H9 (cell line): ENCODE results near the gene SRC. TPM values are rescaled to one million over a fixed set of nuclear protein-coding genes. Genes with fewer than 3 reads are reported as not detected.
A peak's percentile ranks its signal among the peaks of the same experiment; 100 is the strongest.

Source experiments
- DNase-seq: peaks from one replicate; pipeline ENCODE4 v3.0.0-alpha.2; 2017
- H2AFZ ChIP-seq: one replicate; pipeline ENCODE4 v1.6.1; 2013; ENCODE audit warnings: mild to moderate bottlenecking, low read length, control low read depth, moderate library complexity
- H2AK5ac ChIP-seq: 2 replicates; pipeline ENCODE4 v1.6.1; 2013; ENCODE audit warnings: low read length, control low read depth, mixed read lengths; ENCODE audit not compliant: insufficient read length
- H2BK120ac ChIP-seq: one replicate; pipeline ENCODE4 v1.6.1; 2013; ENCODE audit warnings: low read depth, mild to moderate bottlenecking, low read length, control low read depth, inconsistent platforms; ENCODE audit not compliant: poor library complexity, severe bottlenecking
- H2BK12ac ChIP-seq: 2 replicates; pipeline ENCODE4 v1.6.1; 2013; ENCODE audit warnings: low read length, control low read depth, mixed read lengths, low read depth; ENCODE audit not compliant: insufficient read length
- H2BK15ac ChIP-seq: 2 replicates; pipeline ENCODE4 v1.6.1; 2013; ENCODE audit warnings: low read depth, low read length, control low read depth
- H2BK20ac ChIP-seq: one replicate; pipeline ENCODE4 v1.6.1; 2013; ENCODE audit warnings: low read depth, mild to moderate bottlenecking, low read length, control low read depth, inconsistent platforms; ENCODE audit not compliant: poor library complexity, severe bottlenecking
- H2BK5ac ChIP-seq: 2 replicates; pipeline ENCODE4 v1.6.1; 2013; ENCODE audit warnings: low read length, control low read depth, mixed read lengths; ENCODE audit not compliant: insufficient read length
- H3K14ac ChIP-seq: 2 replicates; pipeline ENCODE4 v1.6.1; 2013; ENCODE audit warnings: low read length, control low read depth; ENCODE audit not compliant: insufficient read depth
- H3K18ac ChIP-seq: 2 replicates; pipeline ENCODE4 v1.6.1; 2013; ENCODE audit warnings: low read depth, mild to moderate bottlenecking, mixed read lengths, low read length, control low read depth; ENCODE audit not compliant: insufficient read length
- H3K23ac ChIP-seq: 2 replicates; pipeline ENCODE4 v1.6.1; 2013; ENCODE audit warnings: low read length, control low read depth, mixed read lengths, low read depth; ENCODE audit not compliant: insufficient read length
- H3K23me2 ChIP-seq: 2 replicates; pipeline ENCODE4 v1.6.1; 2013; ENCODE audit warnings: low read depth, mild to moderate bottlenecking, mixed read lengths, low read length, control low read depth; ENCODE audit not compliant: insufficient read length, poor library complexity, severe bottlenecking
- H3K27ac ChIP-seq: 2 replicates; pipeline ENCODE4 v1.5.1; 2013; ENCODE audit warnings: low read length, control low read depth, mixed read lengths, low read depth; ENCODE audit not compliant: insufficient read length
- H3K27me3 ChIP-seq: 2 replicates; pipeline ENCODE4 v1.6.1; 2013; ENCODE audit warnings: low read length, control low read depth, inconsistent platforms; ENCODE audit not compliant: insufficient read depth
- H3K4ac ChIP-seq: 2 replicates; pipeline ENCODE4 v1.6.1; 2013; ENCODE audit warnings: low read depth, mild to moderate bottlenecking, control low read depth, inconsistent platforms, low read length, moderate library complexity
- H3K4me1 ChIP-seq: 2 replicates; pipeline ENCODE4 v1.6.1; 2013; ENCODE audit warnings: low read length, control low read depth, inconsistent platforms; ENCODE audit not compliant: insufficient read depth
- H3K4me2 ChIP-seq: 2 replicates; pipeline ENCODE4 v1.6.1; 2013; ENCODE audit warnings: low read length, control low read depth, mixed read lengths; ENCODE audit not compliant: insufficient read length, insufficient read depth
- H3K56ac ChIP-seq: 2 replicates; pipeline ENCODE4 v1.6.1; 2013; ENCODE audit warnings: low read depth, mild to moderate bottlenecking, mixed read lengths, low read length, control low read depth; ENCODE audit not compliant: insufficient read length
- H3K79me1 ChIP-seq: 2 replicates; pipeline ENCODE4 v1.6.1; 2013; ENCODE audit warnings: low read depth, mild to moderate bottlenecking, moderate library complexity, low read length, control low read depth, inconsistent platforms; ENCODE audit not compliant: insufficient read depth, poor library complexity, severe bottlenecking
- H3K79me2 ChIP-seq: 2 replicates; pipeline ENCODE4 v1.6.1; 2013; ENCODE audit warnings: low read length, control low read depth, inconsistent platforms; ENCODE audit not compliant: insufficient read depth
- H3K9ac ChIP-seq: 2 replicates; pipeline ENCODE4 v1.6.1; 2013; ENCODE audit warnings: low read length, control low read depth, mixed read lengths; ENCODE audit not compliant: insufficient read length; ENCODE audit errors: extremely low read depth
- H3K9me3 ChIP-seq: one replicate; pipeline ENCODE4 v1.6.1; 2013; ENCODE audit warnings: low read depth, low read length, inconsistent platforms; ENCODE audit not compliant: control insufficient read depth
- H3T11ph ChIP-seq: one replicate; pipeline ENCODE4 v1.6.1; 2013; ENCODE audit warnings: mild to moderate bottlenecking, low read length, control low read depth, inconsistent platforms
- H4K20me1 ChIP-seq: one replicate; pipeline ENCODE4 v1.6.1; 2013; ENCODE audit not compliant: control insufficient read depth, insufficient read length, insufficient read depth
- H4K5ac ChIP-seq: 2 replicates; pipeline ENCODE4 v1.6.1; 2013; ENCODE audit warnings: low read depth, mild to moderate bottlenecking, mixed read lengths, low read length, control low read depth; ENCODE audit not compliant: insufficient read length
- H4K8ac ChIP-seq: replicated peaks from 2 replicates; pipeline ENCODE4 v1.6.1; 2013; ENCODE audit warnings: low read length, control low read depth, mixed read lengths, low read depth; ENCODE audit not compliant: insufficient read length
- H4K91ac ChIP-seq: 2 replicates; pipeline ENCODE4 v1.6.1; 2013; ENCODE audit warnings: low read depth, mild to moderate bottlenecking, moderate library complexity, mixed read lengths, low read length, control low read depth; ENCODE audit not compliant: insufficient read length
- H3K27ac Mint-ChIP-seq, 3 experiments: 2 replicates in 2 of 3; 3 replicates in 1 of 3; pipeline ENCODE4 v1.8.0; 2020 to 2021; ENCODE audit warnings: mixed read lengths in 3 of 3, mild to moderate bottlenecking in 1 of 3, moderate library complexity in 1 of 3
- H3K27me3 Mint-ChIP-seq: 2 replicates; pipeline ENCODE4 v1.8.0; 2021; ENCODE audit warnings: low read depth, mild to moderate bottlenecking, moderate library complexity, mixed read lengths
- H3K36me3 Mint-ChIP-seq, 3 experiments: 2 replicates in 2 of 3; 3 replicates in 1 of 3; pipeline ENCODE4 v1.8.0; 2020 to 2021; ENCODE audit warnings: low read depth in 3 of 3, mixed read lengths in 3 of 3; ENCODE audit not compliant: insufficient read depth in 1 of 3
- H3K4me1 Mint-ChIP-seq, 2 experiments: 2 replicates each; pipeline ENCODE4 v1.8.0; 2020; ENCODE audit warnings: mixed read lengths in 2 of 2
- H3K4me3 Mint-ChIP-seq, 2 experiments: 2 replicates in 1 of 2; 3 replicates in 1 of 2; pipeline ENCODE4 v1.8.0; 2020 to 2021; ENCODE audit warnings: mild to moderate bottlenecking in 2 of 2, mixed read lengths in 2 of 2, moderate library complexity in 1 of 2
- H3K9me3 Mint-ChIP-seq, 2 experiments: 2 replicates in 1 of 2; 3 replicates in 1 of 2; pipeline ENCODE4 v1.8.0; 2020; ENCODE audit warnings: mild to moderate bottlenecking in 2 of 2, mixed read lengths in 2 of 2, moderate library complexity in 1 of 2
- WGBS: extraction: QIAGEN DNeasy Blood & Tissue Kit; methylation state at CpG from one replicate; pipeline ENCODE4 v1.1.7; 2013; ENCODE audit warnings: missing lambda C conversion rate, low lambda C conversion rate, mixed read lengths; ENCODE audit not compliant: insufficient read length; ENCODE audit errors: extremely low coverage; 5-methylcytosine and 5-hydroxymethylcytosine counted together
- total RNA-seq: library from RNA; stranded (reverse); gene quantifications from 2 replicates; pipeline ENCODE4 v1.2.1, GENCODE V29; 2021
- TF ChIP-seq, protein P1 (sequence below): fragments of 200-600 bp; sonication (generic); conservative IDR thresholded peaks from 3 replicates; pipeline ENCODE4 v1.8.0; 2021; ENCODE audit warnings: antibody characterized with exemption, mild to moderate bottlenecking

SRC gene
- total RNA-seq, 1 experiment from 2014 or later = 44.5 TPM

DNA sequence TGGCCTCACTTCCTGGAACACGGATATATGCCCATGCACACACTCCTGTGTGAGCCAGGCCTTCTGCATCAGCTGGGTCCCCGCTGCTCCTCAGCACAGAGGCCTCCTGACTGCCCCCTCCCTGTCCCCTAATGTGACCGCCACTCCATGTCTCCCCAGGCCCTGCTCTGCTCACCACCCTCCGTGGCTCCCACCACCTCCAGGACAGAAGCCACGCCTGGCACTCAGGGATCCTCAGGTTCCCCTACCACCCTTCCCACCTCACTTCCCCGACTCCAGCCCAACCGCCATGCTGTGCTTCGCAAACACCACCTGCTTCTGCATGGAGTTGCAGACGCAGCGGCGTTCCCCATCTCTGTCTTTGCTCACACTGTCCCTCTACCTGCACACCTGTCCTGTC lies 4.3 kb upstream of the SRC start:
- H4K5ac ChIP-seq = no peak overlapping the region
- peak; percentile 23 for DNase-seq
- no peaks in the 10 kb centered on the region for H3K79me2 ChIP-seq
- H3K9me3 ChIP-seq = no peaks in the 10 kb centered on the region
- no peak overlapping the region for H3K27ac ChIP-seq
- no peak overlapping the region for H2BK120ac ChIP-seq
- no peak overlapping the region for H3K27ac Mint-ChIP-seq
- H2BK5ac ChIP-seq = no peak overlapping the region
- H3K9ac ChIP-seq = no peak overlapping the region
- H4K91ac ChIP-seq = no peak overlapping the region
- H3K23ac ChIP-seq = no peak overlapping the region
- no peak overlapping the region for H3K4ac ChIP-seq
- H3K14ac ChIP-seq = no peak overlapping the region
- H2BK15ac ChIP-seq = no peak overlapping the region
- no peak overlapping the region for H3K56ac ChIP-seq
- no peaks in the 10 kb centered on the region for H4K20me1 ChIP-seq
- H2BK12ac ChIP-seq = no peak overlapping the region
- no peak overlapping the region for H3K18ac ChIP-seq
- H3K4me1 ChIP-seq = no peaks in the 10 kb centered on the region
- H3K27me3 Mint-ChIP-seq = no peaks in the 10 kb centered on the region
- H3T11ph ChIP-seq = no peak overlapping the region
- peaks cover 4% of the 10 kb centered on the region for H3K23me2 ChIP-seq
- H2BK20ac ChIP-seq = no peak overlapping the region
- no peaks in the 10 kb centered on the region; a peak in 1 of 5 replicates for H3K9me3 Mint-ChIP-seq
- no peak overlapping the region for H3K4me2 ChIP-seq
- no peak overlapping the region for H2AK5ac ChIP-seq
- H3K27me3 ChIP-seq = no peaks in the 10 kb centered on the region
- H2AFZ ChIP-seq = no peak overlapping the region
- TF ChIP-seq, protein P1, sequence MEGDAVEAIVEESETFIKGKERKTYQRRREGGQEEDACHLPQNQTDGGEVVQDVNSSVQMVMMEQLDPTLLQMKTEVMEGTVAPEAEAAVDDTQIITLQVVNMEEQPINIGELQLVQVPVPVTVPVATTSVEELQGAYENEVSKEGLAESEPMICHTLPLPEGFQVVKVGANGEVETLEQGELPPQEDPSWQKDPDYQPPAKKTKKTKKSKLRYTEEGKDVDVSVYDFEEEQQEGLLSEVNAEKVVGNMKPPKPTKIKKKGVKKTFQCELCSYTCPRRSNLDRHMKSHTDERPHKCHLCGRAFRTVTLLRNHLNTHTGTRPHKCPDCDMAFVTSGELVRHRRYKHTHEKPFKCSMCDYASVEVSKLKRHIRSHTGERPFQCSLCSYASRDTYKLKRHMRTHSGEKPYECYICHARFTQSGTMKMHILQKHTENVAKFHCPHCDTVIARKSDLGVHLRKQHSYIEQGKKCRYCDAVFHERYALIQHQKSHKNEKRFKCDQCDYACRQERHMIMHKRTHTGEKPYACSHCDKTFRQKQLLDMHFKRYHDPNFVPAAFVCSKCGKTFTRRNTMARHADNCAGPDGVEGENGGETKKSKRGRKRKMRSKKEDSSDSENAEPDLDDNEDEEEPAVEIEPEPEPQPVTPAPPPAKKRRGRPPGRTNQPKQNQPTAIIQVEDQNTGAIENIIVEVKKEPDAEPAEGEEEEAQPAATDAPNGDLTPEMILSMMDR = no peak
- no peak overlapping the region for H3K4me3 Mint-ChIP-seq
- no peak overlapping the region for H4K8ac ChIP-seq
- no peaks in the 10 kb centered on the region for H3K36me3 Mint-ChIP-seq
- H3K79me1 ChIP-seq = no peaks in the 10 kb centered on the region
- no CpG with 5 or more reads among the region's 11 CpGs for WGBS
- H3K4me1 Mint-ChIP-seq = peaks cover 27% of the 10 kb centered on the region in 2 experiments
